Activated T-cell treated with anti-CD3 and anti-CD28 coated beads for 24 hours (primary cell): ENCODE measurements around the gene ACTR3.
"Not testable (repeated sequence)": the region's sequence is repeated elsewhere in the genome, so short reads cannot be mapped to it uniquely, and the experiment has no call there.

Experiments
- DNase-seq: peaks from one replicate; pipeline ENCODE4 v3.0.0-alpha.2; 2020; ENCODE audit warnings: low read depth

The ACTR3 gene

GRCh38 chr2:113889471-113890252 is at the start of gene ACTR3:
TSS of gene ACTR3 (plus strand) at chr2:113890089. CDS start at chr2:113890280, 191 bp downstream.
- DNase-seq = peak; percentile 98

GRCh38 chr2:113840518-113840917 is 49.4 kb upstream of the ACTR3 start:
- no peak for DNase-seq

GRCh38 chr2:113842919-113843736 is 46.8 kb upstream of the ACTR3 start:
- DNase-seq = no peak

- not testable (repeated sequence) for DNase-seq
Measured at GRCh38 chr2:113843737-113844050, 46.2 kb upstream of the ACTR3 start.

- no peak for DNase-seq
Measured at GRCh38 chr2:113845261-113845660, 44.6 kb upstream of the ACTR3 start.

GRCh38 chr2:113845796-113846195 is 44.1 kb upstream of the ACTR3 start:
- not testable (repeated sequence) for DNase-seq

- DNase-seq = no peak
Measured at GRCh38 chr2:113846429-113846828, 43.5 kb upstream of the ACTR3 start.

- DNase-seq = no peak
Measured at GRCh38 chr2:113847144-113847543, 42.7 kb upstream of the ACTR3 start.

GRCh38 chr2:113848758-113849415 is 41.0 kb upstream of the ACTR3 start:
- DNase-seq = peak; percentile 17

GRCh38 chr2:113850687-113851086 is 39.2 kb upstream of the ACTR3 start:
- no peak for DNase-seq

- DNase-seq = no peak
Measured at GRCh38 chr2:113851640-113852039, 38.2 kb upstream of the ACTR3 start.

- DNase-seq = no peak
Measured at GRCh38 chr2:113854208-113854607, 35.7 kb upstream of the ACTR3 start.

GRCh38 chr2:113854970-113855740 is 34.7 kb upstream of the ACTR3 start:
- DNase-seq = no peak

GRCh38 chr2:113857464-113857863 is 32.4 kb upstream of the ACTR3 start:
- no peak for DNase-seq

GRCh38 chr2:113858764-113859163 is 31.1 kb upstream of the ACTR3 start:
- DNase-seq = no peak

GRCh38 chr2:113861740-113862139 is 28.1 kb upstream of the ACTR3 start:
- DNase-seq = no peak

- DNase-seq = no peak
Measured at GRCh38 chr2:113863144-113863543, 26.7 kb upstream of the ACTR3 start.

GRCh38 chr2:113867571-113867970 is 22.3 kb upstream of the ACTR3 start:
- no peak for DNase-seq

GRCh38 chr2:113869253-113869652 is 20.6 kb upstream of the ACTR3 start:
- no peak for DNase-seq

- DNase-seq = no peak
Measured at GRCh38 chr2:113872201-113872600, 17.7 kb upstream of the ACTR3 start.

- DNase-seq = no peak
Measured at GRCh38 chr2:113873867-113874266, 16.0 kb upstream of the ACTR3 start.

- no peak for DNase-seq
Measured at GRCh38 chr2:113875135-113875534, 14.8 kb upstream of the ACTR3 start.
